Transverse colon (tissue), 4 donors: ENCODE data around the gene ARVCF. TPM values are rescaled to one million over a fixed set of nuclear protein-coding genes. Genes with fewer than 3 reads are reported as not detected.

ENCODE experiments used
- DNase-seq: peaks from one replicate; pipeline ENCODE4 v3.0.0-alpha.2; 2019
- H3K27ac ChIP-seq, 4 donors: fragments of 200-600 bp; sonication (generic); 2 replicates each; pipeline ENCODE4 v1.5.1; 2016 to 2018; ENCODE audit warnings: inconsistent platforms in 4 of 4
- H3K27me3 ChIP-seq: fragments of 200-600 bp; sonication (generic); 2 replicates; pipeline ENCODE4 v1.5.1; 2017; ENCODE audit warnings: inconsistent platforms
- H3K36me3 ChIP-seq, 4 donors: fragments of 200-600 bp; sonication (generic); 2 replicates each; pipeline ENCODE4 v1.5.1; 2017 to 2019; ENCODE audit warnings: inconsistent platforms in 4 of 4
- H3K4me1 ChIP-seq, 4 donors: fragments of 200-600 bp; sonication (generic); 2 replicates each; pipeline ENCODE4 v1.5.1; 2017 to 2020; ENCODE audit warnings: inconsistent platforms in 4 of 4
- H3K4me3 ChIP-seq, 4 donors: fragments of 200-600 bp; sonication (generic); 1 replicate in 1 of 4; 2 replicates in 3 of 4; pipeline versions ENCODE4 v1.5.1 to v1.6.1; 2017 to 2019; ENCODE audit warnings: inconsistent platforms in 4 of 4
- H3K9me3 ChIP-seq, 2 donors: fragments of 200-600 bp; sonication (generic); 2 replicates each; pipeline ENCODE4 v1.5.1; 2017 to 2019; ENCODE audit warnings: inconsistent platforms in 2 of 2
- EP300 ChIP-seq: sonication (generic); formaldehyde crosslinking; IDR thresholded peaks from one replicate; pipeline ENCODE4 v1.6.1; 2017; ENCODE audit warnings: antibody characterized with exemption, low read depth
- POLR2A ChIP-seq: fragments of 450-650 bp; IDR thresholded peaks from one replicate; pipeline ENCODE4 v1.6.1; 2016; ENCODE audit warnings: antibody characterized with exemption, mild to moderate bottlenecking, moderate library complexity
- POLR2AphosphoS5 ChIP-seq, 3 donors: sonication (generic); formaldehyde crosslinking; IDR thresholded peaks; one replicate each; pipeline ENCODE4 v1.6.1; 2016; ENCODE audit warnings: antibody characterized with exemption in 3 of 3
- WGBS, 2 donors: methylation state at CpG; one replicate each; pipeline ENCODE4 v1.1.5; 2018; ENCODE audit warnings: low coverage in 1 of 2; 5-methylcytosine and 5-hydroxymethylcytosine counted together
- in situ Hi-C, 4 donors: fragments of 200-750 bp; cut with MboI; loops; one replicate each; pipeline versions ENCODE4 v1.15.0 to v1.15.1; 2017; ENCODE audit warnings: low sequenced_read_pairs in 3 of 4, low pct_ligation_motif_present in 1 of 4, low pct_unique_long_range_greater_than_20kb in 1 of 4
- intact Hi-C: fragments of 100-400 bp; cut with DNase I; formaldehyde crosslinking; loops from one replicate; pipeline ENCODE4 v1.15.1; 2023; ENCODE audit warnings: low total_unique reads
- total RNA-seq, 4 donors: library from RNA; depleted of rRNA; stranded (reverse); fragments of >200 nt; gene quantifications; one replicate each; pipeline ENCODE4 v1.1.0, GENCODE V29; 2016
- TF ChIP-seq, protein P1 (sequence below), 5 experiments: fragments of 200-600 bp in 3 of 5; fragments of 450-650 bp in 2 of 5; sonication (generic) in 3 of 5; IDR thresholded peaks; 1 replicate in 2 of 5; 2 replicates in 3 of 5; pipeline ENCODE4 v1.5.1; 2016 to 2017; ENCODE audit warnings: antibody characterized with exemption in 5 of 5, inconsistent platforms in 3 of 5, mild to moderate bottlenecking in 2 of 5, moderate library complexity in 1 of 5

Gene ARVCF
- total RNA-seq, 4 donors from 2014 or later = 15.3 to 81.6 (median 19.3) TPM

DNA sequence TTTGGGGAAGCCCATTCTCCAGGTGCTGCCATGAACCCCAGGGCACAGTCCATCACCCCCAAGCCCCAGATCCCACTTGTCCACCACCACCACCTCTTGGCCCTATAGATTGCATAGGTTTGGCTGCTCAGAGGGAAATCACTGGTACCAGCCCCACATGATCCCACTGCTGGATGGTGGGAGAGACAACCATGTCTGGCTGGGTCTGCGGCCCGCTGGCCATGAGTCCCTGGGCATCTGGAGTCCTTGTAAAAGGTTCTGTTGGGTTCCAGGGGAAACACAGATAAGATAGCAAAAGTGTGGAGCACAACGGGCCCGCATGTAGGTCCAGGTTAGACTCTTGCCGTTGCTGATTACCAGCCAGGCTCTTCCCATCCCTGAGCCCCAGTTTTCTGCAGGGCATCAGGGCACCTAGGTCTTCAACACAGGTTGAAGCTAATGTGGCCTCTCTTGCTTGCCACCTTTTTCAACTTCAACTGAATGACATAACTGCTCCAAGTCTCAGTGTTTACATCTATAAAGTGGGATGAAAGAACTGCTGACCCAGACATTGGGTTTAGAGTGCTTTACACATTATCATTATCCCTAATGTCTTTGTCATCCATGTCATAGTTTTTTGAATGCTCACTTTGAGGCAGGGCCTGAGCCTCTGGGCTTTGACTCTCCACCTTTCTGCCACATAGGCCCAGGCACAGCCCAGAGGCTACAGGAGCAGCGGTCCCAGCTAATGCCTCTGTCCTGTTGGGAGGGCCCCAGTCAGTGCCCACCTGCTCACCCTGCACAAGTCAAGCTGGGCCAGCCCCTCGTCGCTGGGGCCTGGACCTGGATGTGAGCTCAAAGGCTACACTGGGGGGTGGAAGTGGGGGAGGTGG is 3.3 kb upstream of the ARVCF start:
- Histone ChIP-seq H3K9me3 (no peaks in the 10 kb centered on the region), H3K4me1 (peaks cover 19 to 39% (median 34%) of the 10 kb centered on the region in 4 donors), H3K27me3 (peaks cover 17% of the 10 kb centered on the region), H3K27ac (peak overlapping the region; percentile 73 to 93 (median 84)), H3K36me3 (no peaks in the 10 kb centered on the region), H3K4me3 (peak overlapping the region in 3 of 4 donors; percentile 50 to 87 (median 86))
- TF ChIP-seq EP300 (no peak), POLR2AphosphoS5 (IDR thresholded peaks at IDR 0.05) (no peak), POLR2A (no peak)
- TF ChIP-seq, protein P1, sequence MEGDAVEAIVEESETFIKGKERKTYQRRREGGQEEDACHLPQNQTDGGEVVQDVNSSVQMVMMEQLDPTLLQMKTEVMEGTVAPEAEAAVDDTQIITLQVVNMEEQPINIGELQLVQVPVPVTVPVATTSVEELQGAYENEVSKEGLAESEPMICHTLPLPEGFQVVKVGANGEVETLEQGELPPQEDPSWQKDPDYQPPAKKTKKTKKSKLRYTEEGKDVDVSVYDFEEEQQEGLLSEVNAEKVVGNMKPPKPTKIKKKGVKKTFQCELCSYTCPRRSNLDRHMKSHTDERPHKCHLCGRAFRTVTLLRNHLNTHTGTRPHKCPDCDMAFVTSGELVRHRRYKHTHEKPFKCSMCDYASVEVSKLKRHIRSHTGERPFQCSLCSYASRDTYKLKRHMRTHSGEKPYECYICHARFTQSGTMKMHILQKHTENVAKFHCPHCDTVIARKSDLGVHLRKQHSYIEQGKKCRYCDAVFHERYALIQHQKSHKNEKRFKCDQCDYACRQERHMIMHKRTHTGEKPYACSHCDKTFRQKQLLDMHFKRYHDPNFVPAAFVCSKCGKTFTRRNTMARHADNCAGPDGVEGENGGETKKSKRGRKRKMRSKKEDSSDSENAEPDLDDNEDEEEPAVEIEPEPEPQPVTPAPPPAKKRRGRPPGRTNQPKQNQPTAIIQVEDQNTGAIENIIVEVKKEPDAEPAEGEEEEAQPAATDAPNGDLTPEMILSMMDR (IDR thresholded peaks at IDR 0.05) = no peak
- WGBS, 2 donors = 80 to 100% methylated on average over 2 to 8 of the region's 8 CpGs
- intact Hi-C loops (no loop called here), in situ Hi-C loops (loop anchor here in 1 of 4 donors (10.0 kb wide), 1 partner anchor 55 kb away; no protein-coding TSS in a partner anchor)
- no peak for DNase-seq

DNA sequence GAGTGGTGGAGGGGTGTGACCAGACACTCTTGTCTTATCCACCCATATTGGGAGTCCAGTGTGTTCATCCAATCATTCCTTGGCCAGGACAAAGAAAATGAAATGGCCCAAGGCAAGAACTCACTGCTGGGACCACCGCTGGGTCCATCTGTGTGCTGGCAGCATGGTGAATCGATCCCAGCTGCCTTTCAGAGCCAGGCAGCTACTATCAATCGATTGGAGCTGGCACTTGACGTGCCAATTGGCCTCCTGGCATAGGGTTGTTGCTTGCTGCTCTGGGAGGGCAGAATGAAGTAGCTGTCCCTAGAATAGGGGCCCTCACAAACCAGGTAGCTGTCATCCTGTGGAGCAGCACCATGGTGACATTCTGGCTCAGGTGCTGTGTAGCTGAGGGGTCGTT is 1.4 kb upstream of the ARVCF start:
- TF ChIP-seq, protein P1 (IDR thresholded peaks at IDR 0.05) = no peak
- TF ChIP-seq POLR2A = no peak
- TF ChIP-seq POLR2AphosphoS5 (IDR thresholded peaks at IDR 0.05) = no peak
- TF ChIP-seq EP300 = no peak
- Histone ChIP-seq H3K4me1 (peaks cover 19 to 39% (median 33%) of the 10 kb centered on the region in 4 donors), H3K36me3 (no peaks in the 10 kb centered on the region), H3K27me3 (peaks cover 17% of the 10 kb centered on the region), H3K9me3 (no peaks in the 10 kb centered on the region), H3K4me3 (no peak overlapping the region), H3K27ac (no peak overlapping the region)
- 78% methylated on average over 5 of the region's 5 CpGs; no CpG with 5 or more reads in 1 of the 2 donors for WGBS, 2 donors
- intact Hi-C loops = no loop called here
- in situ Hi-C loops = no loop called here
- DNase-seq = no peak

DNA sequence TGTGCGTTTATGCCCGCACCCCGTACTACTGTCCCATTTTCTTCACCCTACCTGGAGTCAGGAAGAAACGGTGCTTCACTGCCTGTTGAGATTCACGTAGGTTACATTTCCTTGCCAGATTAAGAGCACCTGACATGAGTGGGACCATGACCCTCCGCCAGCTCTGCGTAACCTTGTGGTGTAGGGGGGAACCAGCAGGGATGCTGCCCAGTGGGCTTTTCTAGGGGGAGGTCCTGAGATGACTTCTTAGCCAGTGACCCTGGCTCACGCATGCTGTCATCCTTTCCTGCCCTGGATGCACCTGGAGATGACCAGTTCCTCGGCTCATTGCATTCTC is 967 bp upstream of the ARVCF start:
- no peaks in the 10 kb centered on the region for H3K36me3 ChIP-seq
- H3K9me3 ChIP-seq = no peaks in the 10 kb centered on the region
- H3K4me1 ChIP-seq = peaks cover 18 to 35% (median 31%) of the 10 kb centered on the region in 4 donors
- peaks cover 17% of the 10 kb centered on the region for H3K27me3 ChIP-seq
- TF ChIP-seq POLR2A (no peak), EP300 (no peak), POLR2AphosphoS5 (IDR thresholded peaks at IDR 0.05) (no peak)
- TF ChIP-seq, protein P1 (IDR thresholded peaks at IDR 0.05) = no peak
- H3K27ac ChIP-seq = no peak overlapping the region
- intact Hi-C loops = no loop called here
- DNase-seq = no peak
- 36 to 58% methylated on average over 6 to 9 of the region's 9 CpGs for WGBS, 2 donors
- in situ Hi-C loops = no loop called here
- H3K4me3 ChIP-seq = peak overlapping the region in 1 of 4 donors; percentile 92

DNA sequence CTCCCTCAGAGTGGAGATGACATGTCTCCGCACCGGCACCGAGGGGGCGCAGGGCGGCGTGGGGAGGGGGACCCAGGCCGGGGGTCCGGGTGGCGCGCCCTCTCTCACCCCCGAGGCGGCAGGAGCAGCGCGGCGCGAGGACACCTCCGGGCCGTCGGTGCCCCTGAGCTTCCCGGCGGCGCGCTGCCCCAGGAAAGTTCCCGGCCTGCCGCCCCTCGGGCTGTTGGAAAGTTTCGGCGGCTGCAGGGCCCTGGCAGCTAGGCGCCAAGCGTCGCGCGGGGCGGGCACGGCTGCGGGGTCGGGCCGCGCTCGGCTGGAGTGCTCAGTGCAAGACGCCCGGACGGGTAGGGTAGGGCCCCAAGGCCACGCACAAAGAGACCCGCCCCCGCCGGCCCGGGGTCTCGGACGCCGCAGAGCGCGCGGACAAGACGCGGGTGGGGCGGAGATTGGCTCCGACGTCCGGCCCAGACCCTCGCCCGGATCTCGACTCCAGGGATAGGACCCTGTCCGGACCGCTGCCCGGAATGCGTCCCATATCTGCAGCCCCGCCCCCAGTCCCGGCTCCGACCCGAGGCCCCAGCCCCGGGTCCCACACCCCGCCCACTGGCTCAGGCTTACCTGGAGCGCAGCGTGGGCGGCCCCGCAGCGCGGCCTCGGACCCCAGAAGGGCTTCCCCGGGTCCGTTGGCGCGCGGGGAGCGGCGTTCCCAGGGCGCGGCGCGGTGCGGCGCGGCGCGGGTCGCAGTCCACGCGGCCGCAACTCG is 471 bp downstream of the ARVCF start:
- peaks cover 17% of the 10 kb centered on the region for H3K27me3 ChIP-seq
- no peaks in the 10 kb centered on the region for H3K9me3 ChIP-seq
- H3K27ac ChIP-seq = peak overlapping the region in 3 of 4 donors; percentile 45 to 55 (median 46)
- intact Hi-C loops (no loop called here), in situ Hi-C loops (no loop called here)
- WGBS, 2 donors = 2% methylated on average over 96 of the region's 101 CpGs; no CpG with 5 or more reads in 1 of the 2 donors
- H3K4me3 ChIP-seq = peak overlapping the region; percentile 65 to 94 (median 82)
- peak; percentile 33 for DNase-seq
- no peaks in the 10 kb centered on the region for H3K36me3 ChIP-seq
- TF ChIP-seq EP300 (no peak), POLR2AphosphoS5 (IDR thresholded peaks at IDR 0.05) (no peak), POLR2A (no peak)
- TF ChIP-seq, protein P1 (IDR thresholded peaks at IDR 0.05) = no peak
- peaks cover 9 to 22% (median 20%) of the 10 kb centered on the region in 4 donors for H3K4me1 ChIP-seq
